Panc1 (cell line): ENCODE results near the gene FBXO42.

ENCODE experiments used
- POLR2AphosphoS5 ChIP-seq: IDR thresholded peaks from 2 replicates; pipeline ENCODE4 v1.6.1; 2012; ENCODE audit warnings: mild to moderate bottlenecking, low read depth, low read length, moderate library complexity
- SIN3A ChIP-seq: IDR thresholded peaks from 2 replicates; pipeline ENCODE4 v1.6.1; 2012; ENCODE audit warnings: low read depth, mild to moderate bottlenecking, low read length, moderate library complexity, borderline replicate concordance; ENCODE audit not compliant: insufficient read depth
- TCF7L2 ChIP-seq: IDR thresholded peaks from 2 replicates; pipeline ENCODE4 v1.6.1; 2011; ENCODE audit warnings: mild to moderate bottlenecking, low read depth, low read length, inconsistent platforms
- TF ChIP-seq, protein P1 (sequence below): fragments of 450-650 bp; IDR thresholded peaks from 2 replicates; pipeline ENCODE4 v1.5.1; 2017; ENCODE audit warnings: mild to moderate bottlenecking

DNA sequence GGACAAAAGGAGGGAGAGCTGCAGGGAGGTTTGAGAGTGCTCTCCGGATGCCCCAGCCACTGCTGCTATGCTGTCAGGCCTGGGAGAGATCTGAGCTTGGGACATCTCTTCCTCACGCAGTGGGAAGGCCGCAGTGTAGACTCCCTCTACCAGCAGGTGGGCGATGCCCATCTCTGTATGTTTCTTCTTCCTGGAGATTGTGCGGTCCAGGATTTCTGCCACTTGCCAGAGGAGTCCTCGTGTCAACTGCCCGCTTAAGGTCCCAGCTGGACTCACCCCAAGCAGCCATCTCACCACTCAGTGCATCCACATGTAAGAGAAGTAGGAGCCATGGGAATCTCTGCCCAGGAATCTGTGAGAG, 126.2 kb downstream of the FBXO42 start:
- TF ChIP-seq, protein P1, sequence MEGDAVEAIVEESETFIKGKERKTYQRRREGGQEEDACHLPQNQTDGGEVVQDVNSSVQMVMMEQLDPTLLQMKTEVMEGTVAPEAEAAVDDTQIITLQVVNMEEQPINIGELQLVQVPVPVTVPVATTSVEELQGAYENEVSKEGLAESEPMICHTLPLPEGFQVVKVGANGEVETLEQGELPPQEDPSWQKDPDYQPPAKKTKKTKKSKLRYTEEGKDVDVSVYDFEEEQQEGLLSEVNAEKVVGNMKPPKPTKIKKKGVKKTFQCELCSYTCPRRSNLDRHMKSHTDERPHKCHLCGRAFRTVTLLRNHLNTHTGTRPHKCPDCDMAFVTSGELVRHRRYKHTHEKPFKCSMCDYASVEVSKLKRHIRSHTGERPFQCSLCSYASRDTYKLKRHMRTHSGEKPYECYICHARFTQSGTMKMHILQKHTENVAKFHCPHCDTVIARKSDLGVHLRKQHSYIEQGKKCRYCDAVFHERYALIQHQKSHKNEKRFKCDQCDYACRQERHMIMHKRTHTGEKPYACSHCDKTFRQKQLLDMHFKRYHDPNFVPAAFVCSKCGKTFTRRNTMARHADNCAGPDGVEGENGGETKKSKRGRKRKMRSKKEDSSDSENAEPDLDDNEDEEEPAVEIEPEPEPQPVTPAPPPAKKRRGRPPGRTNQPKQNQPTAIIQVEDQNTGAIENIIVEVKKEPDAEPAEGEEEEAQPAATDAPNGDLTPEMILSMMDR = no peak
- TF ChIP-seq TCF7L2 (no peak), SIN3A (no peak), POLR2AphosphoS5 (no peak)
